ENCODE measurements around the gene SLC11A1.

SLC11A1 gene

GRCh38 chr2:218398437-218399390 is 16.6 kb downstream of the SLC11A1 start:
- Histone ChIP-seq H2BK5ac (ENCODE audit: low read depth, low read length, poor library complexity, severe bottlenecking) (no peak overlapping the region), H3K4ac (ENCODE audit: low read depth in 1 of 2, low read length in 2 of 2) (peak overlapping the region; percentile 90 to 99), H3K27ac (ENCODE audit: low read length, poor library complexity, severe bottlenecking) (peak overlapping the region; percentile 98), H3K4me1 (ENCODE audit: control insufficient read depth, insufficient read depth, low read depth, low read length) (peaks cover 54% of the 10 kb centered on the region), H4K8ac (ENCODE audit: low read length) (peak overlapping the region; percentile 93), H3K23ac (ENCODE audit: low read length in 2 of 2) (peak overlapping the region in 1 of 2 experiments; percentile 70), H4K91ac (ENCODE audit: low read length) (peak overlapping the region; percentile 96), H3K79me1 (replicated peaks; ENCODE audit: low read length, poor library complexity, severe bottlenecking) (peaks cover 11% of the 10 kb centered on the region), H3K27me3 (ENCODE audit: control insufficient read depth in 1 of 2, insufficient read depth in 1 of 2, low read length in 2 of 2) (no peaks in the 10 kb centered on the region), H3K14ac (ENCODE audit: low read length in 2 of 2) (peak overlapping the region in 1 of 2 experiments; percentile 72), H3K9ac (ENCODE audit: low read length) (peak overlapping the region; percentile 93), H2BK12ac (ENCODE audit: low read length in 2 of 2) (peak overlapping the region; percentile 38 to 95), H2AK5ac (ENCODE audit: low read length, severe bottlenecking) (peak overlapping the region; percentile 81), H2AFZ (ENCODE audit: low read depth, low read length) (no peak overlapping the region), H2BK15ac (ENCODE audit: low read depth, poor library complexity, severe bottlenecking) (peak overlapping the region; percentile 99), H3K36me3 (ENCODE audit: control insufficient read depth in 1 of 2, insufficient read depth in 2 of 2, low read depth in 1 of 2, low read length in 2 of 2) (peaks cover 18 to 24% of the 10 kb centered on the region in 2 experiments), H3K4me3 (ENCODE audit: insufficient read depth in 1 of 2, low read depth in 1 of 2, low read length in 2 of 2) (peak overlapping the region; percentile 84 to 85), H3K18ac (ENCODE audit: low read depth in 1 of 2, low read length in 2 of 2) (peak overlapping the region; percentile 93 to 97), H3K4me2 (ENCODE audit: low read length, poor library complexity, severe bottlenecking) (peak overlapping the region; percentile 60), H3K9me3 (ENCODE audit: control insufficient read depth, low read length) (no peaks in the 10 kb centered on the region), H2BK120ac (ENCODE audit: low read depth, low read length) (peak overlapping the region; percentile 75)
- peak; percentile 84 for DNase-seq
- WGBS, result 2% methylated on average over 77 of the region's 95 CpGs

GRCh38 chr2:218399391-218400166 is 17.5 kb downstream of the SLC11A1 start, which contains the start of gene CTDSP1:
Gene CTDSP1 (plus strand): TSS chr2:218399868. CDS start chr2:218400091, 223 bp downstream.
- Histone ChIP-seq H3K4me1 (ENCODE audit: control insufficient read depth, insufficient read depth, low read depth, low read length) (peaks cover 54% of the 10 kb centered on the region), H4K8ac (ENCODE audit: low read length) (peak within 1 kb of the TSS; percentile 93), H3K18ac (ENCODE audit: low read depth in 1 of 2, low read length in 2 of 2) (peak within 1 kb of the TSS; percentile 91), H3K27ac (ENCODE audit: low read length, poor library complexity, severe bottlenecking) (peak within 1 kb of the TSS; percentile 88), H3K9ac (ENCODE audit: low read length) (peak within 1 kb of the TSS; percentile 93), H3K9me3 (ENCODE audit: control insufficient read depth, low read length) (no peaks in the 10 kb centered on the region), H3K4ac (ENCODE audit: low read depth in 1 of 2, low read length in 2 of 2) (peak within 1 kb of the TSS; percentile 90 to 99), H2BK15ac (ENCODE audit: low read depth, poor library complexity, severe bottlenecking) (peak within 1 kb of the TSS; percentile 99), H3K23ac (ENCODE audit: low read length in 2 of 2) (peak within 1 kb of the TSS in 1 of 2 experiments; percentile 70), H2BK5ac (ENCODE audit: low read depth, low read length, poor library complexity, severe bottlenecking) (peak within 1 kb of the TSS; percentile 81), H3K79me1 (replicated peaks; ENCODE audit: low read length, poor library complexity, severe bottlenecking) (peaks cover 15% of the 10 kb centered on the region), H3K27me3 (ENCODE audit: control insufficient read depth in 1 of 2, insufficient read depth in 1 of 2, low read length in 2 of 2) (no peaks in the 10 kb centered on the region), H2BK120ac (ENCODE audit: low read depth, low read length) (peak within 1 kb of the TSS; percentile 100), H3K14ac (ENCODE audit: low read length in 2 of 2) (peak within 1 kb of the TSS; percentile 91 to 93), H4K91ac (ENCODE audit: low read length) (peak within 1 kb of the TSS; percentile 96), H3K4me3 (ENCODE audit: insufficient read depth in 1 of 2, low read depth in 1 of 2, low read length in 2 of 2) (peak within 1 kb of the TSS; percentile 85), H2AK5ac (ENCODE audit: low read length, severe bottlenecking) (peak within 1 kb of the TSS; percentile 81), H3K36me3 (ENCODE audit: control insufficient read depth in 1 of 2, insufficient read depth in 2 of 2, low read depth in 1 of 2, low read length in 2 of 2) (peaks cover 27 to 33% of the 10 kb centered on the region in 2 experiments), H2AFZ (ENCODE audit: low read depth, low read length) (no peak within 1 kb of the TSS), H2BK12ac (ENCODE audit: low read length in 2 of 2) (peak within 1 kb of the TSS; percentile 38 to 67), H3K4me2 (ENCODE audit: low read length, poor library complexity, severe bottlenecking) (peak within 1 kb of the TSS; percentile 96)
- WGBS, result under 1% methylated on average over 45 of the region's 78 CpGs
- peak; percentile 98 for DNase-seq

GRCh38 chr2:218400167-218400929 is 18.3 kb downstream of the SLC11A1 start:
- Histone ChIP-seq H3K9me3 (ENCODE audit: control insufficient read depth, low read length) (no peaks in the 10 kb centered on the region), H2BK15ac (ENCODE audit: low read depth, poor library complexity, severe bottlenecking) (peak overlapping the region; percentile 96), H2BK120ac (ENCODE audit: low read depth, low read length) (peak overlapping the region; percentile 100), H2BK5ac (ENCODE audit: low read depth, low read length, poor library complexity, severe bottlenecking) (peak overlapping the region; percentile 81), H3K4me2 (ENCODE audit: low read length, poor library complexity, severe bottlenecking) (peak overlapping the region; percentile 96), H3K4ac (ENCODE audit: low read depth in 1 of 2, low read length in 2 of 2) (peak overlapping the region; percentile 77 to 86), H2AK5ac (ENCODE audit: low read length, severe bottlenecking) (no peak overlapping the region), H3K4me3 (ENCODE audit: insufficient read depth in 1 of 2, low read depth in 1 of 2, low read length in 2 of 2) (peak overlapping the region; percentile 85), H3K27me3 (ENCODE audit: control insufficient read depth in 1 of 2, insufficient read depth in 1 of 2, low read length in 2 of 2) (no peaks in the 10 kb centered on the region), H3K14ac (ENCODE audit: low read length in 2 of 2) (peak overlapping the region; percentile 91 to 93), H2AFZ (ENCODE audit: low read depth, low read length) (no peak overlapping the region), H4K8ac (ENCODE audit: low read length) (peak overlapping the region; percentile 88), H4K91ac (ENCODE audit: low read length) (peak overlapping the region; percentile 96), H3K18ac (ENCODE audit: low read depth in 1 of 2, low read length in 2 of 2) (peak overlapping the region; percentile 91), H3K23ac (ENCODE audit: low read length in 2 of 2) (peak overlapping the region in 1 of 2 experiments; percentile 10), H2BK12ac (ENCODE audit: low read length in 2 of 2) (peak overlapping the region in 1 of 2 experiments; percentile 67), H3K9ac (ENCODE audit: low read length) (peak overlapping the region; percentile 88), H3K27ac (ENCODE audit: low read length, poor library complexity, severe bottlenecking) (peak overlapping the region; percentile 68), H3K4me1 (ENCODE audit: control insufficient read depth, insufficient read depth, low read depth, low read length) (peaks cover 52% of the 10 kb centered on the region), H3K79me1 (replicated peaks; ENCODE audit: low read length, poor library complexity, severe bottlenecking) (peaks cover 20% of the 10 kb centered on the region), H3K36me3 (ENCODE audit: control insufficient read depth in 1 of 2, insufficient read depth in 2 of 2, low read depth in 1 of 2, low read length in 2 of 2) (peaks cover 29 to 40% of the 10 kb centered on the region in 2 experiments)
- WGBS, result 1% methylated on average over 33 of the region's 63 CpGs
- DNase-seq, result peak; percentile 47
